Kasumi-1 (cell line): ENCODE data around the gene ADSL.
A peak's percentile ranks its signal among the peaks of the same experiment; 100 is the strongest.
"Not testable (repeated sequence)": the region's sequence is repeated elsewhere in the genome, so short reads cannot be mapped to it uniquely, and the experiment has no call there.

Experiments used
- DNase-seq, 2 experiments: peaks; one replicate each; lab custom pipeline; 2025; lab: John Stamatoyannopoulos, UW

The ADSL gene

GRCh38 chr22:40374567-40374966, 28.3 kb downstream of the ADSL start:
- DNase-seq: no peak

- no peak for DNase-seq
Observed at GRCh38 chr22:40376149-40376548, 29.8 kb downstream of the ADSL start.

GRCh38 chr22:40377931-40378330, 31.6 kb downstream of the ADSL start:
- DNase-seq: no peak

GRCh38 chr22:40378448-40378847, 32.1 kb downstream of the ADSL start:
- not testable (repeated sequence) for DNase-seq

GRCh38 chr22:40381461-40381860, 35.2 kb downstream of the ADSL start:
- DNase-seq: no peak

- no peak for DNase-seq
Observed at GRCh38 chr22:40383905-40384304, 37.6 kb downstream of the ADSL start.

GRCh38 chr22:40385036-40385782, 38.9 kb downstream of the ADSL start:
- peak; percentile 80 to 89 for DNase-seq

- DNase-seq: no peak
Observed at GRCh38 chr22:40387746-40388145, 41.4 kb downstream of the ADSL start.

GRCh38 chr22:40388231-40388630, 41.9 kb downstream of the ADSL start:
- no peak for DNase-seq

GRCh38 chr22:40391417-40391816, 45.1 kb downstream of the ADSL start:
- no peak for DNase-seq

- no peak for DNase-seq
Observed at GRCh38 chr22:40392618-40393017, 46.3 kb downstream of the ADSL start.

GRCh38 chr22:40394607-40395006, 48.3 kb downstream of the ADSL start:
- DNase-seq: peak in 1 of 2 experiments; percentile 16

GRCh38 chr22:40395607-40396006, 49.3 kb downstream of the ADSL start:
- no peak for DNase-seq

GRCh38 chr22:40396882-40397281, 50.6 kb downstream of the ADSL start:
- no peak for DNase-seq

- no peak for DNase-seq
Observed at GRCh38 chr22:40397396-40397795, 51.1 kb downstream of the ADSL start.

GRCh38 chr22:40399621-40400020, 53.3 kb downstream of the ADSL start:
- DNase-seq: no peak

- DNase-seq: peak; percentile 93
Observed at GRCh38 chr22:40400159-40400558, 53.9 kb downstream of the ADSL start.

GRCh38 chr22:40401532-40401931, 55.2 kb downstream of the ADSL start:
- DNase-seq: no peak

- no peak for DNase-seq
Observed at GRCh38 chr22:40401981-40402406, 55.7 kb downstream of the ADSL start.

GRCh38 chr22:40403141-40403540, 56.8 kb downstream of the ADSL start:
- no peak for DNase-seq

- DNase-seq: no peak
Observed at GRCh38 chr22:40403651-40404050, 57.4 kb downstream of the ADSL start.

- DNase-seq: no peak
Observed at GRCh38 chr22:40404251-40405177, 58.2 kb downstream of the ADSL start.
